ENCODE measurements around the gene C1orf232.

Gene C1orf232

DNA sequence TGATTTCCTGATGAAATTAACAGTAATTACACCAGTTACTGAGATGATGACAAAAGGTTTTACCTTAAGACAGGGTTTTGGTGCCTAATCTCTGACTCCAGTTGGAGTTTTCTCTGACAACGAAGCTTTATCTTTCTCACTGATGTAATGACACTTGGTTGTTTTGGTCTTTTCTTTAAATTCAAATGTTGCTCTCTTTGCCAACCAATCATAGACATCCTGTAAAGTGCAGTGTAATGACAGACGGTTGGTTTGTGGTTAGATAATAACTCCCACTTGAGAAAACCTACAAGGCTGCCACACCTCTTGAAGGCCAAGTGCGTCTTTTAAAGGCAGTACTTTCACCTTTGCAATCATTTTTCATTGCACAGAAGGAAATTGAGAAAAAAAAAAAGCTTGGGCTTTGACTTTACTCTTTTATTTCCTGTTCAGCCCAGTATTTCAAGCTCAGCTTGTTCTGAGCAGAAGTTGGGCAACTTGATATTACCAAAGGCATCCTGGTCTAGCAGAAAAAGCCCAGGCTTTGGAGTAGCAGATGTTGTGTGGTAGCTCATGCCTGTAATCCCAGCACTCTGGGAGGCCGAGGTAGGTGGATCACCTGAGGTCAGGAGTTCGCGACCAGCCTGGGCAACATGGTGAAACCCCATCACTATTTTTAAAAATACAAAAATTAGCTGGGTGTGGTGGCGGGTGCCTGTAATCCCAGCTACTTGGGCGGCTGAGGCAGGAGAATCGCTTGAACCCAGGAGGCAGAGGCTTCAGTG is 42.3 kb downstream of the C1orf232 start (continued):
- TF ChIP-seq, protein P1, sequence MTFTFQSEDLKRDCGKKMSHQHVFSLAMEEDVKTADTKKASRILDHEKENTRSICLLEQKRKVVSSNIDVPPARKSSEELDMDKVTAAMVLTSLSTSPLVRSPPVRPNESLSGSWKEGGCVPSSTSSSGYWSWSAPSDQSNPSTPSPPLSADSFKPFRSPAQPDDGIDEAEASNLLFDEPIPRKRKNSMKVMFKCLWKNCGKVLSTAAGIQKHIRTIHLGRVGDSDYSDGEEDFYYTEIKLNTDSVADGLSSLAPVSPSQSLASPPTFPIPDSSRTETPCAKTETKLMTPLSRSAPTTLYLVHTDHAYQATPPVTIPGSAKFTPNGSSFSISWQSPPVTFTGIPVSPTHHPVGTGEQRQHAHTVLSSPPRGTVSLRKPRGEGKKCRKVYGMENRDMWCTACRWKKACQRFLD (tag by site-specific recombination; IDR thresholded peaks at IDR 0.05): no peak
- TF ChIP-seq ZNF768 (tag by site-specific recombination; IDR thresholded peaks at IDR 0.05): no peak
- peak; percentile 72 for TF ChIP-seq ZXDB (tag by site-specific recombination; IDR thresholded peaks at IDR 0.05)
- peak; percentile 62; the same call in 1 of the 2 replicates for TF ChIP-seq ZNF24 (tag by site-specific recombination; IDR thresholded peaks at IDR 0.05)
- TF ChIP-seq, protein P2, sequence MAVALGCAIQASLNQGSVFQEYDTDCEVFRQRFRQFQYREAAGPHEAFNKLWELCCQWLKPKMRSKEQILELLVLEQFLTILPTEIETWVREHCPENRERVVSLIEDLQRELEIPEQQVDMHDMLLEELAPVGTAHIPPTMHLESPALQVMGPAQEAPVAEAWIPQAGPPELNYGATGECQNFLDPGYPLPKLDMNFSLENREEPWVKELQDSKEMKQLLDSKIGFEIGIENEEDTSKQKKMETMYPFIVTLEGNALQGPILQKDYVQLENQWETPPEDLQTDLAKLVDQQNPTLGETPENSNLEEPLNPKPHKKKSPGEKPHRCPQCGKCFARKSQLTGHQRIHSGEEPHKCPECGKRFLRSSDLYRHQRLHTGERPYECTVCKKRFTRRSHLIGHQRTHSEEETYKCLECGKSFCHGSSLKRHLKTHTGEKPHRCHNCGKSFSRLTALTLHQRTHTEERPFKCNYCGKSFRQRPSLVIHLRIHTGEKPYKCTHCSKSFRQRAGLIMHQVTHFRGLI (tag by site-specific recombination; IDR thresholded peaks at IDR 0.05): peak; percentile 64; the same call in 1 of the 2 replicates
- TF ChIP-seq ZNF292 (tag by site-specific recombination; IDR thresholded peaks at IDR 0.05; ENCODE audit: borderline replicate concordance, low read depth): no peak
- no peak for TF ChIP-seq ZFP3 (tag by site-specific recombination; IDR thresholded peaks at IDR 0.05; ENCODE audit: low read depth)
- no peak for TF ChIP-seq ZNF626 (tag by site-specific recombination; IDR thresholded peaks at IDR 0.05)
- TF ChIP-seq OSR2 (tag by site-specific recombination; IDR thresholded peaks at IDR 0.05): peak; percentile 79
- TF ChIP-seq, protein P3, sequence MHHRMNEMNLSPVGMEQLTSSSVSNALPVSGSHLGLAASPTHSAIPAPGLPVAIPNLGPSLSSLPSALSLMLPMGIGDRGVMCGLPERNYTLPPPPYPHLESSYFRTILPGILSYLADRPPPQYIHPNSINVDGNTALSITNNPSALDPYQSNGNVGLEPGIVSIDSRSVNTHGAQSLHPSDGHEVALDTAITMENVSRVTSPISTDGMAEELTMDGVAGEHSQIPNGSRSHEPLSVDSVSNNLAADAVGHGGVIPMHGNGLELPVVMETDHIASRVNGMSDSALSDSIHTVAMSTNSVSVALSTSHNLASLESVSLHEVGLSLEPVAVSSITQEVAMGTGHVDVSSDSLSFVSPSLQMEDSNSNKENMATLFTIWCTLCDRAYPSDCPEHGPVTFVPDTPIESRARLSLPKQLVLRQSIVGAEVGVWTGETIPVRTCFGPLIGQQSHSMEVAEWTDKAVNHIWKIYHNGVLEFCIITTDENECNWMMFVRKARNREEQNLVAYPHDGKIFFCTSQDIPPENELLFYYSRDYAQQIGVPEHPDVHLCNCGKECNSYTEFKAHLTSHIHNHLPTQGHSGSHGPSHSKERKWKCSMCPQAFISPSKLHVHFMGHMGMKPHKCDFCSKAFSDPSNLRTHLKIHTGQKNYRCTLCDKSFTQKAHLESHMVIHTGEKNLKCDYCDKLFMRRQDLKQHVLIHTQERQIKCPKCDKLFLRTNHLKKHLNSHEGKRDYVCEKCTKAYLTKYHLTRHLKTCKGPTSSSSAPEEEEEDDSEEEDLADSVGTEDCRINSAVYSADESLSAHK (tag by site-specific recombination; IDR thresholded peaks at IDR 0.05): peak; percentile 41
- peak; percentile 50; the same call in 1 of the 2 replicates for TF ChIP-seq ZBTB17 (tag by site-specific recombination; IDR thresholded peaks at IDR 0.05)
- no peak for TF ChIP-seq ZNF544 (tag by site-specific recombination; IDR thresholded peaks at IDR 0.05)
- TF ChIP-seq KLF1 (tag by site-specific recombination; IDR thresholded peaks at IDR 0.05): peak; percentile 71
- TF ChIP-seq ZBTB21 (tag by site-specific recombination; IDR thresholded peaks at IDR 0.05): no peak
- TF ChIP-seq, protein P4, sequence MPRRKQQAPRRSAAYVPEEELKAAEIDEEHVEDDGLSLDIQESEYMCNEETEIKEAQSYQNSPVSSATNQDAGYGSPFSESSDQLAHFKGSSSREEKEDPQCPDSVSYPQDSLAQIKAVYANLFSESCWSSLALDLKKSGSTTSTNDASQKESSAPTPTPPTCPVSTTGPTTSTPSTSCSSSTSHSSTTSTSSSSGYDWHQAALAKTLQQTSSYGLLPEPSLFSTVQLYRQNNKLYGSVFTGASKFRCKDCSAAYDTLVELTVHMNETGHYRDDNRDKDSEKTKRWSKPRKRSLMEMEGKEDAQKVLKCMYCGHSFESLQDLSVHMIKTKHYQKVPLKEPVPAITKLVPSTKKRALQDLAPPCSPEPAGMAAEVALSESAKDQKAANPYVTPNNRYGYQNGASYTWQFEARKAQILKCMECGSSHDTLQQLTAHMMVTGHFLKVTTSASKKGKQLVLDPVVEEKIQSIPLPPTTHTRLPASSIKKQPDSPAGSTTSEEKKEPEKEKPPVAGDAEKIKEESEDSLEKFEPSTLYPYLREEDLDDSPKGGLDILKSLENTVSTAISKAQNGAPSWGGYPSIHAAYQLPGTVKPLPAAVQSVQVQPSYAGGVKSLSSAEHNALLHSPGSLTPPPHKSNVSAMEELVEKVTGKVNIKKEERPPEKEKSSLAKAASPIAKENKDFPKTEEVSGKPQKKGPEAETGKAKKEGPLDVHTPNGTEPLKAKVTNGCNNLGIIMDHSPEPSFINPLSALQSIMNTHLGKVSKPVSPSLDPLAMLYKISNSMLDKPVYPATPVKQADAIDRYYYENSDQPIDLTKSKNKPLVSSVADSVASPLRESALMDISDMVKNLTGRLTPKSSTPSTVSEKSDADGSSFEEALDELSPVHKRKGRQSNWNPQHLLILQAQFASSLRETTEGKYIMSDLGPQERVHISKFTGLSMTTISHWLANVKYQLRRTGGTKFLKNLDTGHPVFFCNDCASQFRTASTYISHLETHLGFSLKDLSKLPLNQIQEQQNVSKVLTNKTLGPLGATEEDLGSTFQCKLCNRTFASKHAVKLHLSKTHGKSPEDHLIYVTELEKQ (tag by site-specific recombination; IDR thresholded peaks at IDR 0.05; ENCODE audit: borderline replicate concordance): no peak; the same call in 1 of the 2 replicates
- peak; percentile 43 for TF ChIP-seq KLF9 (tag by site-specific recombination; IDR thresholded peaks at IDR 0.05; ENCODE audit: low read depth)
- 0 out of 2 replicates have a peak, but pooled peaks have one; percentile 49 for TF ChIP-seq ZNF2 (tag by site-specific recombination; IDR thresholded peaks at IDR 0.05)
- TF ChIP-seq ZBTB1 (tag by site-specific recombination; IDR thresholded peaks at IDR 0.05): no peak
- TF ChIP-seq ZNF629 (tag by site-specific recombination; IDR thresholded peaks at IDR 0.05): peak; percentile 66; the same call in 1 of the 2 replicates
- no peak for TF ChIP-seq GFI1B (tag by site-specific recombination; IDR thresholded peaks at IDR 0.05)
- 0 out of 2 replicates have a peak, but pooled peaks have one; percentile 35 for TF ChIP-seq SP3 (tag by site-specific recombination; IDR thresholded peaks at IDR 0.05)
- no peak for TF ChIP-seq ZNF184 (tag by site-specific recombination; IDR thresholded peaks at IDR 0.05)
- TF ChIP-seq, protein P5, sequence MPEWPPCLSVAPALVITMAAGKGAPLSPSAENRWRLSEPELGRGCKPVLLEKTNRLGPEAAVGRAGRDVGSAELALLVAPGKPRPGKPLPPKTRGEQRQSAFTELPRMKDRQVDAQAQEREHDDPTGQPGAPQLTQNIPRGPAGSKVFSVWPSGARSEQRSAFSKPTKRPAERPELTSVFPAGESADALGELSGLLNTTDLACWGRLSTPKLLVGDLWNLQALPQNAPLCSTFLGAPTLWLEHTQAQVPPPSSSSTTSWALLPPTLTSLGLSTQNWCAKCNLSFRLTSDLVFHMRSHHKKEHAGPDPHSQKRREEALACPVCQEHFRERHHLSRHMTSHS (tag by site-specific recombination; IDR thresholded peaks at IDR 0.05): no peak
- TF ChIP-seq ZNF155 (tag by site-specific recombination; IDR thresholded peaks at IDR 0.05): no peak
- TF ChIP-seq, protein P6, sequence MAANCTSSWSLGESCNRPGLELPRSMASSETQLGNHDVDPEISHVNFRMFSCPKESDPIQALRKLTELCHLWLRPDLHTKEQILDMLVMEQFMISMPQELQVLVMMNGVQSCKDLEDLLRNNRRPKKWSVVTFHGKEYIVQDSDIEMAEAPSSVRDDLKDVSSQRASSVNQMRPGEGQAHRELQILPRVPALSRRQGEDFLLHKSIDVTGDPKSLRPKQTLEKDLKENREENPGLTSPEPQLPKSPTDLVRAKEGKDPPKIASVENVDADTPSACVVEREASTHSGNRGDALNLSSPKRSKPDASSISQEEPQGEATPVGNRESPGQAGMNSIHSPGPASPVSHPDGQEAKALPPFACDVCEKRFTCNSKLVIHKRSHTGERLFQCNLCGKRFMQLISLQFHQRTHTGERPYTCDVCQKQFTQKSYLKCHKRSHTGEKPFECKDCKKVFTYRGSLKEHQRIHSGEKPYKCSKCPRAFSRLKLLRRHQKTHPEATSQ (tag by site-specific recombination; IDR thresholded peaks at IDR 0.05): no peak
- TF ChIP-seq ZNF19 (tag by site-specific recombination; IDR thresholded peaks at IDR 0.05; ENCODE audit: low read depth): no peak
- no peak for TF ChIP-seq GLI4 (tag by site-specific recombination; IDR thresholded peaks at IDR 0.05)
- TF ChIP-seq TRIM28 (IDR thresholded peaks at IDR 0.05; ENCODE audit: borderline replicate concordance, low read length): no peak
- TF ChIP-seq SETDB1 (IDR thresholded peaks at IDR 0.05; ENCODE audit: insufficient read length, low read length): peak; percentile 63
- TF ChIP-seq KLF7 (tag by site-specific recombination; IDR thresholded peaks at IDR 0.05; ENCODE audit: borderline replicate concordance): no peak

All from HEK293 (cell line).